ENCODE results near the gene BTC.
"Not testable (repeated sequence)": the region's sequence is repeated elsewhere in the genome, so short reads cannot be mapped to it uniquely, and the experiment has no call there.

- not testable (repeated sequence) for TF ChIP-seq POLR2A, CTCF (IDR thresholded peaks at IDR 0.05)
Observed at GRCh38 chr4:74708135-74708534, 86.2 kb downstream of the BTC start.
